SIG-M5 (cell line): ENCODE measurements around the gene MMD2.

Experiments used
- DNase-seq: peaks from one replicate; lab custom pipeline; 2025; lab: John Stamatoyannopoulos, UW

The MMD2 gene

DNA sequence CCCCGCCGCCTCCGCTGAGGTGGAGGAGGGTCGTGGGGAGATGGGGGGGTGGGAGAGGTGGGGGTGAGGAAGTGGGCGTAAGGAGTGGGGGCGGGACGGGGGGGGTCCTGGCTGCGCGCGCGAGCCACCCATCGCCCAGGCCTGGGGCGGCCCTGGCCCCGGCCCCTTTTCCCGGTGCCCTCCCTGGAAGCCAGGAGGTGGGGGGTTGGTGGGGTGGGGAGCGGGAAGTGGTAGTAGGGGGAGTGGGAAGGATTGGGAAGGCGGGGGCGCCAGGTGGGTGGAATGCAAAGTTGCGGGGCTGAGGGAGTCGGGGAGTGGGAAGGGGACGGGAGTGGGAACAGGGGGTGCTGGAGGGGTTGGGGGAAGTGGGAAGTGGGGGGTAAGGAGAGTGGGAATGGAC, 319 bp upstream of the MMD2 start:
- DNase-seq, result no peak

- DNase-seq, result no peak
Measured at GRCh38 chr7:4957847-4958476, 1.0 kb downstream of the MMD2 start.

GRCh38 chr7:4951903-4952636, 6.9 kb downstream of the MMD2 start:
- no peak for DNase-seq

DNA sequence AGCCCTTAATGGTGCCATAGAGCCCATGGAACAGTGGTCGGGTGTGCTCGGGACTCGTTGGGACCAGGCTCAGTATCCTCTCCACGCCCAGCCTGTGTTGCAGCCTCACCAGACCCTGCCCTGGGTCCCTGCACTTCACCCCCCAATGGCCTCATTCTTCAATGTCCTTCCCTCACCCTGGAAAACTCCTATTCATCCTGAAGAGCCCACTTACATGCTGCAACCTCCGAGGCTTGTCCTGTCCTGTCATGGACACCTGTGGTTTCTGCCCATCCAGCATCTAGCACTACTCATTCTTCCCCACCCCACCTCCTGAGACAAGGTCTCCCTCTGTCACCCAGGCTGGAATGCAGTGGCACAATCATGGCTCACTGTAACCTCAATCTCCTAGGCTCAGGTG, 7.7 kb downstream of the MMD2 start:
- DNase-seq, result no peak

DNA sequence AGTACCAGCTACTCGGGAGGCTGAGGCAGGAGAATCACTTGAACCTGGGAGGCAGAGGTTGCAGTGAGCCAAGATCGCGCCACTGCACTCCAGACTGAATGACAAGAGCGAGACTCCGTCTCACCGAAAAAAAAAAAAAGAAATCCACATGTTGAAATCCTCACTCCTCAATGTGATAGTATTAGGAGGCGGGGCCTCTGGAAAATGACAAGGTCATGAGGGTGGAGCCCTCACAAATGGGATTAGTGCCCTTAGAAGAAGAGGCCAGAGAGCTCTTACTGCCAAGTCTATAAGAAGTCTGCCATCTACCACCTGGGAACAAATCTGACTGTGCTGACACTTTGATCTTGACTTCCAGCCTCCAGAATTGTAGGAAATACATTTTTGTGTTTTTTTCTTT, 10.6 kb downstream of the MMD2 start:
- no peak for DNase-seq

GRCh38 chr7:4945949-4946348, 13.0 kb downstream of the MMD2 start:
- no peak for DNase-seq

- no peak for DNase-seq
Measured at GRCh38 chr7:4944939-4945338, 14.0 kb downstream of the MMD2 start.

- no peak for DNase-seq
Measured at GRCh38 chr7:4943297-4943696, 15.7 kb downstream of the MMD2 start.

DNA sequence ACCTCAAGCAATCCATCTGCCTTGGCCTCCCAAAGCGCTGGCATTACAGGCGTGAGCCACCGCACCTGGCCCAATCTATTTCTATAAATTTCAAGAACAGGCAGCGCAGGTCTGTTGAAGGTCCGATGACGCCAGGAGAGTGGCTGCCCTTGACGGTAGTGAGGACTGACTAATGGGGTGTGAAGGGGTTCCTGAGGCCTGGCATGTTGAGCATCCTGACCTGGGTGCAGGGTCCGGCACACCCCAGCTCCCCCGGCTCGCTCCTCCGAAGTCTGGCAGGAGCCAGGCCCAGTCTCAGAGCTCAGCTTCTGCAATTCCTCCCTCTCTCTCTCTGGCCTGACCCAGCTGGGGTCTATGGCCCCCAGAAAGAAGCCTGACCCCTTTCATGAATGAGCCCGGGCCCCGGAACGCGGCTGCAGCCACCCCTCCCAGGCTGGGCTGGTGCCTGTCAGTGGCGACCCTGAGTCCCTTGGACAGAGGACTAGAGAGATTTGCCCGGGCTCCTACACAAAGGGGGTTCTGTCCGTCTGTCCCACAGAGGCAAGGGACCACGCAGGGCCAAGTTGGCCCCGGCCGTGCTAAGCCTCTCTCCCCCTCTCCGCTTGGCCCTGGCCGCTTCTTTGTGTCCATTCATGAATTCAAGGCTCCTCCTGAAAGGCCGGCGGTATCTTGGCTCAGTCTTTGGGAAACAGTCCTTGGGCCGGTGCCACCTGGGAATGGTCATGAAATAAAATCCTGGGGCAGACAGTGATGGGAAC, 18.8 kb downstream of the MMD2 start:
- DNase-seq, result no peak

DNA sequence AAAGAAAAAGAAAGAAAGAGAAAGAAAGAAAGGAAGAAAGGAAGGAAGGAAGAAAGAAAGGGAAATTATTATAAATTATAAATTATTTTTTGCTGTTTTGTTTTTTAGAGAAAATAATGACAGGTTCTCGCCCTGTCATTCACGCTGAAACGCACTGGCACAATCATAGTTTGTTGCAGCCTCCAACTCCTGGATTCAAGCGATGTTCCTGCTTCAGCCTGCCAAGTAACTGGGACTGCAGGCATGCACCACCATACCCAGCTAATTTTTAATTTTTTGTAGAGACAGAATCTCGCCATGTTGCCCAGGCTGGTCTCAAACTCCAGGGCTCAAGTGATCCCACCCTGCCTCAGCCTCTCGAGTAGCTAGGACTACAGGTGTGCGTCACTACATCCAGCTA, 21.6 kb downstream of the MMD2 start:
- DNase-seq, result no peak

DNA sequence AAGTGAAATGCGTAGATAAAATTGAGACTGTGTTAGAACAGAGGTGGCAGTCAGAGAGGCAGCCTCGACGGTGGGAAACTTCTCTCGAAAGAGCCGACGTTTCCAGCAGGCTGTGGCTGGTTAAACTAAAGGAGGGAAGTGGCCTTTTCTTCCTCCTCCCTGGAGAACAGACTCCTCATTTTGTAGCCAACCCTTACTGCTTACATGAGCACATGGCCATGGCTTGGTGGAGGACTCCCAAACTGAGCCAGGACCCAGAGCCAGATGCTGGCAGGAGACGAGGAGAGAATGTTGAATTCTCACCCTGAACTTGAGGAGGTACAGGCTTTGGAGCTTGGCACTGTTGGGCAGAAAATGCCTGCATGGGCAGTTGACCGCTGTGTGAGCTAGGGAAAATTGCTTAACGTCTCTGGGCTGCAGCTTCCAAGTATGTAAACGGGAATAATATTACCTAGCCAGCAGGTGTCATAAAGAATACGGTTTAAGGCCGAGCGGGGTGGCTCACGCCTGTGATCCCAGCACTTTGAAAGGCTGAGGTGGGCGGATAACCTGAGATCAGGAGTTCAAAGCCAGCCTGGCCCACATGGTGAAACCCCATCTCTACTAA, 24.5 kb downstream of the MMD2 start:
- no peak for DNase-seq

GRCh38 chr7:4931943-4932342, 27.0 kb downstream of the MMD2 start:
- DNase-seq, result no peak

GRCh38 chr7:4929005-4929404, 30.0 kb downstream of the MMD2 start:
- DNase-seq, result no peak

DNA sequence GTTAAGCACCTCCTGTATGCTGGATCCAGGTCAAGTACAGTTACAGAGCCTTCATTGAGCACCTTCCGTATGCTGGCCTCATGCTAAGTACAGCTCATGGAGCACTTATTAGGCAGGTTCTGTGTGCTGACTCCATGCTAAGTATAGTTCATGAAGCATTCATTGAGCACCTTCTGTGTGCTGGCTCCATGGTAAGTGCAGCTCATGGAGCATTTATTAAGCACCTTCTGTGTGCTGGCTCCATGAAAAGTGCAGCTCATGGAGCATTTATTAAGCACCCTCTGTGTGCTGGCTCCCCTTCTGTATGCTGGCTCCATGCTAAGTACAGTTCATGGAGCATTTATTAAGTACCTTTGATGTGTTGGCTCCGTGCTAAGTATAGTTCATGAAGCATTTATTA, 30.5 kb downstream of the MMD2 start:
- DNase-seq, result no peak

GRCh38 chr7:4919969-4920766, 38.8 kb downstream of the MMD2 start:
- no peak for DNase-seq

GRCh38 chr7:4916113-4916512, 42.9 kb downstream of the MMD2 start:
- DNase-seq, result no peak

GRCh38 chr7:4911111-4911828, 47.7 kb downstream of the MMD2 start:
- no peak for DNase-seq

- no peak for DNase-seq
Measured at GRCh38 chr7:4906682-4907081, 52.3 kb downstream of the MMD2 start.

- DNase-seq, result no peak
Measured at GRCh38 chr7:4905171-4905570, 53.8 kb downstream of the MMD2 start.

- no peak for DNase-seq
Measured at GRCh38 chr7:4904346-4904745, 54.6 kb downstream of the MMD2 start.

DNA sequence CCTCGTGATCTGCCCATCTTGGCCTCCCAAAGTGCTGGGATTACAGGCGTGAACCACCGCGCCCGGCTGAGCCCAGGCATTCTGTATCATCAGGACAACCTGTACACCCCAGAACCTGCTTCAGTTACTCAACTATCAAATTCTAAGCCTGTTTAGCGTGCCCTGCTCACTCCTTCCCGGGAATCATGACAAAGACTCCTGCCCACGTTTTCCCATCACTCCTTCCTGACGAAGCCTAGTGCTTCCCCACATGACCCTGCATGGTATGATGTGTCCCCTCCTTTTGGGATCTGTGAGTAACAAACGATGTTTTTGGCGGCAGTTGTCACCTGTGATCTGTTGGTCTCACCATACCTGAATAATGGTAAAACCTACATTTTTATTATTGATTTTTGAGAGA, 63.2 kb downstream of the MMD2 start:
- DNase-seq, result no peak
